HEK293 (cell line): ENCODE data around the gene CAPN15.

ENCODE experiments used
- CTCF ChIA-PET: fragments of 350-600 bp; formaldehyde crosslinking; extraction: SDS; loops from one replicate; lab custom pipeline; 2021; ENCODE audit warnings: antibody characterized with exemption; lab: Yijun Ruan, JAX
- POLR2A ChIA-PET: fragments of 300-600 bp; formaldehyde crosslinking; extraction: SDS; loops from one replicate; lab custom pipeline; 2020; ENCODE audit warnings: antibody characterized with exemption, inconsistent platforms; lab: Yijun Ruan, JAX
- H3K27ac ChIP-seq: fragments of 200-500 bp; sonication (Bioruptor generic); 2 replicates; pipeline ENCODE4 v1.5.1; 2014; ENCODE audit warnings: low read depth, low read length, control low read depth, inconsistent platforms; ENCODE audit errors: extremely low read depth
- H3K36me3 ChIP-seq, 2 experiments: fragments of 200-500 bp in 1 of 2; sonication (Bioruptor generic) in 1 of 2; 1 replicate in 1 of 2; 2 replicates in 1 of 2; pipeline ENCODE4 v1.5.1; 2014 to 2017; ENCODE audit warnings: inconsistent platforms in 2 of 2, low read length in 2 of 2; ENCODE audit not compliant: control insufficient read depth in 2 of 2, insufficient read depth in 1 of 2
- H3K4me1 ChIP-seq: fragments of 200-500 bp; sonication (Bioruptor generic); 2 replicates; pipeline ENCODE4 v1.5.1; 2014; ENCODE audit warnings: mild to moderate bottlenecking, low read length, inconsistent platforms; ENCODE audit not compliant: control insufficient read depth, insufficient read depth
- H3K4me3 ChIP-seq: 2 replicates; pipeline ENCODE4 v1.5.1; 2011; ENCODE audit warnings: low read depth, mild to moderate bottlenecking, control low read depth, low read length, moderate library complexity
- H3K9me3 ChIP-seq: fragments of 200-500 bp; sonication (Bioruptor generic); 2 replicates; pipeline ENCODE4 v1.5.1; 2014; ENCODE audit warnings: low read depth, low read length, inconsistent platforms; ENCODE audit not compliant: control insufficient read depth, insufficient read depth
- HOXC10 ChIP-seq: sonication (generic); formaldehyde crosslinking; IDR thresholded peaks from 2 replicates; pipeline ENCODE4 v1.8.1; 2023; ENCODE audit warnings: mild to moderate bottlenecking, missing genetic modification reagents
- KLF7 ChIP-seq: fragments of 450-650 bp; formaldehyde crosslinking; IDR thresholded peaks from 2 replicates; pipeline ENCODE4 v1.5.1; 2016; ENCODE audit warnings: missing biosample characterization, missing genetic modification characterization, borderline replicate concordance
- YY1 ChIP-seq: fragments of 450-650 bp; formaldehyde crosslinking; IDR thresholded peaks from 2 replicates; pipeline ENCODE4 v1.5.1; 2018; ENCODE audit warnings: missing biosample characterization, missing genetic modification characterization
- ZEB2 ChIP-seq: fragments of 450-650 bp; formaldehyde crosslinking; IDR thresholded peaks from 2 replicates; pipeline ENCODE4 v1.5.1; 2016; ENCODE audit warnings: missing biosample characterization, missing genetic modification characterization
- ZNF10 ChIP-seq: fragments of 450-650 bp; formaldehyde crosslinking; IDR thresholded peaks from 2 replicates; pipeline ENCODE4 v1.5.1; 2017; ENCODE audit warnings: missing biosample characterization, missing genetic modification characterization
- ZNF146 ChIP-seq: fragments of 450-650 bp; formaldehyde crosslinking; IDR thresholded peaks from 2 replicates; pipeline ENCODE4 v1.5.1; 2016; ENCODE audit warnings: missing biosample characterization, missing genetic modification characterization
- ZNF175 ChIP-seq: fragments of 450-650 bp; formaldehyde crosslinking; IDR thresholded peaks from 2 replicates; pipeline ENCODE4 v1.5.1; 2016; ENCODE audit warnings: missing biosample characterization, missing genetic modification characterization
- ZNF350 ChIP-seq: fragments of 450-650 bp; formaldehyde crosslinking; IDR thresholded peaks from 2 replicates; pipeline ENCODE4 v1.5.0; 2017; ENCODE audit warnings: missing biosample characterization, mild to moderate bottlenecking, missing genetic modification characterization
- ZNF423 ChIP-seq: fragments of 450-650 bp; formaldehyde crosslinking; IDR thresholded peaks from 2 replicates; pipeline ENCODE4 v1.5.1; 2016; ENCODE audit warnings: missing biosample characterization, missing genetic modification characterization
- ZNF514 ChIP-seq: fragments of 450-650 bp; formaldehyde crosslinking; IDR thresholded peaks from 2 replicates; pipeline ENCODE4 v1.5.1; 2016; ENCODE audit warnings: missing biosample characterization, missing genetic modification characterization
- ZNF530 ChIP-seq: fragments of 450-650 bp; formaldehyde crosslinking; IDR thresholded peaks from 2 replicates; pipeline ENCODE4 v1.5.1; 2016; ENCODE audit warnings: low read depth, missing biosample characterization, missing genetic modification characterization
- ZNF658 ChIP-seq: fragments of 450-650 bp; formaldehyde crosslinking; IDR thresholded peaks from 2 replicates; pipeline ENCODE4; 2016; ENCODE audit warnings: missing biosample characterization, missing genetic modification characterization
- ZNF660 ChIP-seq: fragments of 450-650 bp; IDR thresholded peaks from 2 replicates; pipeline ENCODE4 v1.5.1; 2018; ENCODE audit warnings: missing biosample characterization, mild to moderate bottlenecking, missing genetic modification characterization
- ZNF670 ChIP-seq: fragments of 450-650 bp; formaldehyde crosslinking; IDR thresholded peaks from 2 replicates; pipeline ENCODE4 v1.5.1; 2016; ENCODE audit warnings: missing biosample characterization, missing genetic modification characterization, low read depth
- ZNF747 ChIP-seq: fragments of 450-650 bp; formaldehyde crosslinking; IDR thresholded peaks from 2 replicates; pipeline ENCODE4 v1.5.1; 2016; ENCODE audit warnings: missing biosample characterization, missing genetic modification characterization
- ZSCAN30 ChIP-seq: fragments of 450-650 bp; IDR thresholded peaks from 2 replicates; pipeline ENCODE4 v1.5.1; 2018; ENCODE audit warnings: missing biosample characterization, mild to moderate bottlenecking, missing genetic modification characterization, moderate library complexity
- TF ChIP-seq, protein P1 (sequence below): fragments of 450-650 bp; formaldehyde crosslinking; IDR thresholded peaks from 2 replicates; pipeline ENCODE4 v1.5.1; 2016; ENCODE audit warnings: missing biosample characterization, missing genetic modification characterization
- TF ChIP-seq, protein P2 (sequence below): fragments of 450-650 bp; formaldehyde crosslinking; IDR thresholded peaks from 2 replicates; pipeline ENCODE4 v1.5.1; 2016; ENCODE audit warnings: missing biosample characterization, missing genetic modification characterization, borderline replicate concordance
- TF ChIP-seq, protein P3 (sequence below): fragments of 450-650 bp; formaldehyde crosslinking; IDR thresholded peaks from 2 replicates; pipeline ENCODE4 v1.5.1; 2016; ENCODE audit warnings: missing biosample characterization, missing genetic modification characterization
- TF ChIP-seq, protein P4 (sequence below): fragments of 450-650 bp; formaldehyde crosslinking; conservative IDR thresholded peaks from 2 replicates; pipeline ENCODE4 v1.5.1; 2016; ENCODE audit warnings: low read depth, missing biosample characterization, missing genetic modification characterization
- TF ChIP-seq, protein P5 (sequence below): fragments of 450-650 bp; formaldehyde crosslinking; IDR thresholded peaks from 2 replicates; pipeline ENCODE4; 2016; ENCODE audit warnings: missing biosample characterization, missing genetic modification characterization
- TF ChIP-seq, protein P6 (sequence below): fragments of 450-650 bp; formaldehyde crosslinking; IDR thresholded peaks from 2 replicates; pipeline ENCODE4 v1.5.1; 2016; ENCODE audit warnings: missing biosample characterization, missing genetic modification characterization
- TF ChIP-seq, protein P7 (sequence below): fragments of 450-650 bp; IDR thresholded peaks from 2 replicates; pipeline ENCODE4 v1.5.1; 2018; ENCODE audit warnings: missing biosample characterization, missing genetic modification characterization
- TF ChIP-seq, protein P8 (sequence below): fragments of 450-650 bp; formaldehyde crosslinking; IDR thresholded peaks from 2 replicates; pipeline ENCODE4 v1.5.1; 2017; ENCODE audit warnings: missing biosample characterization, missing genetic modification characterization

Gene CAPN15

DNA sequence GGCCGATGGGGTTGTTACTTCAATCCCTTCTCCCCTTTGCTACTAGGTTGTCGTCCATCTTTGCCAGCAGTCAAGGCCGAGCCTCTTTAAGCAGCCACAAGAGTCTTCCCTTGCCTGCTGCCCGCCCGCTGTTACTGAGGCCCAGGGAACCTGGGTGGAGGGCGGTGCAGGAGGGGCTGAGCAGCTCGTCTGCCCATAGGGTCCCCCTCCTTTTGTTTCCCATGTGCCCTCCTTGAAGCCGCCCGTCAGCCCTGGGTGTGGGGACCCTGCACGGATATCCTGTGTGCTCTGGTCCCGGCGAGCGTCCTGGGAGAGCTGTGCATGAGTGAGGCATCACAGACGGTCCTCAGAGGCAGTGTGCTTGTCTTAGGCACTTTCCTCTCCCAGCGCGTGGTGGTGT, 37.9 kb upstream of the CAPN15 start (continued):
- TF ChIP-seq, protein P1, sequence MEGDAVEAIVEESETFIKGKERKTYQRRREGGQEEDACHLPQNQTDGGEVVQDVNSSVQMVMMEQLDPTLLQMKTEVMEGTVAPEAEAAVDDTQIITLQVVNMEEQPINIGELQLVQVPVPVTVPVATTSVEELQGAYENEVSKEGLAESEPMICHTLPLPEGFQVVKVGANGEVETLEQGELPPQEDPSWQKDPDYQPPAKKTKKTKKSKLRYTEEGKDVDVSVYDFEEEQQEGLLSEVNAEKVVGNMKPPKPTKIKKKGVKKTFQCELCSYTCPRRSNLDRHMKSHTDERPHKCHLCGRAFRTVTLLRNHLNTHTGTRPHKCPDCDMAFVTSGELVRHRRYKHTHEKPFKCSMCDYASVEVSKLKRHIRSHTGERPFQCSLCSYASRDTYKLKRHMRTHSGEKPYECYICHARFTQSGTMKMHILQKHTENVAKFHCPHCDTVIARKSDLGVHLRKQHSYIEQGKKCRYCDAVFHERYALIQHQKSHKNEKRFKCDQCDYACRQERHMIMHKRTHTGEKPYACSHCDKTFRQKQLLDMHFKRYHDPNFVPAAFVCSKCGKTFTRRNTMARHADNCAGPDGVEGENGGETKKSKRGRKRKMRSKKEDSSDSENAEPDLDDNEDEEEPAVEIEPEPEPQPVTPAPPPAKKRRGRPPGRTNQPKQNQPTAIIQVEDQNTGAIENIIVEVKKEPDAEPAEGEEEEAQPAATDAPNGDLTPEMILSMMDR (tag by site-specific recombination) = no peak
- no peak for TF ChIP-seq ZEB2 (tag by site-specific recombination)
- TF ChIP-seq ZNF660 (tag by site-specific recombination) = no peak
- no peak for TF ChIP-seq ZNF175
- TF ChIP-seq, protein P2, sequence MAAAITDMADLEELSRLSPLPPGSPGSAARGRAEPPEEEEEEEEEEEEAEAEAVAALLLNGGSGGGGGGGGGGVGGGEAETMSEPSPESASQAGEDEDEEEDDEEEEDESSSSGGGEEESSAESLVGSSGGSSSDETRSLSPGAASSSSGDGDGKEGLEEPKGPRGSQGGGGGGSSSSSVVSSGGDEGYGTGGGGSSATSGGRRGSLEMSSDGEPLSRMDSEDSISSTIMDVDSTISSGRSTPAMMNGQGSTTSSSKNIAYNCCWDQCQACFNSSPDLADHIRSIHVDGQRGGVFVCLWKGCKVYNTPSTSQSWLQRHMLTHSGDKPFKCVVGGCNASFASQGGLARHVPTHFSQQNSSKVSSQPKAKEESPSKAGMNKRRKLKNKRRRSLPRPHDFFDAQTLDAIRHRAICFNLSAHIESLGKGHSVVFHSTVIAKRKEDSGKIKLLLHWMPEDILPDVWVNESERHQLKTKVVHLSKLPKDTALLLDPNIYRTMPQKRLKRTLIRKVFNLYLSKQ = no peak
- no peak for TF ChIP-seq ZNF514
- TF ChIP-seq YY1 (tag by site-specific recombination) = no peak
- TF ChIP-seq, all 188 proteins: peak for 0

DNA sequence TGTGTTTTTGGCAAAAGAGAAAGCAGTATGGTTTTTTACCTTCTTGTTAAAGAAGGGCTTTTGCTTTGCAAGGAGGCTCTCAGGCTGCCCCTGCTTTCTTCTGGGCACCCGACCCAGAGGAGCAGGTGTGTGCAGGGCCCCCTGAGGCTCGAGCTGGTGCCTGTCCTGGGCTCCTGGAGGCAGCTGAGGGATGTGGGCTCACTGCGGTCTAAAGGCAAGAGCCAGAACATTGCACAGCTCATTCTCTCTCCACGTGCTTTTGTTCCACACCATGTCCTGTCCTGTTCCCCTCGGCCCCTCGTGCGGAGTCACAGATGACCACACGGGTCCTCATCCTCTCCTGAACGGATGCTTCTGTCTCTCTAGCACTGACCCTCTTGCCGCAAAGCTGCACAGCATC, 36.7 kb upstream of the CAPN15 start:
- CTCF ChIA-PET = interaction anchor here (0.9 kb wide), 1 partner anchor 14 kb away, joined by 4 read pairs; no protein-coding TSS in a partner anchor
- H3K4me1 ChIP-seq = no peaks in the 10 kb centered on the region
- POLR2A ChIA-PET = no interaction called here
- no peak overlapping the region for H3K27ac ChIP-seq
- peaks cover 4 to 47% of the 10 kb centered on the region in 2 experiments; a peak in 2 of 3 replicates for H3K36me3 ChIP-seq
- H3K4me3 ChIP-seq = no peak overlapping the region
- H3K9me3 ChIP-seq = no peaks in the 10 kb centered on the region
- TF ChIP-seq ZNF530 = no peak
- no peak for TF ChIP-seq ZSCAN30
- TF ChIP-seq ZNF146 (tag by site-specific recombination) = no peak
- TF ChIP-seq ZEB2 (tag by site-specific recombination) = no peak
- TF ChIP-seq ZNF670 (tag by site-specific recombination) = no peak
- TF ChIP-seq, protein P3, sequence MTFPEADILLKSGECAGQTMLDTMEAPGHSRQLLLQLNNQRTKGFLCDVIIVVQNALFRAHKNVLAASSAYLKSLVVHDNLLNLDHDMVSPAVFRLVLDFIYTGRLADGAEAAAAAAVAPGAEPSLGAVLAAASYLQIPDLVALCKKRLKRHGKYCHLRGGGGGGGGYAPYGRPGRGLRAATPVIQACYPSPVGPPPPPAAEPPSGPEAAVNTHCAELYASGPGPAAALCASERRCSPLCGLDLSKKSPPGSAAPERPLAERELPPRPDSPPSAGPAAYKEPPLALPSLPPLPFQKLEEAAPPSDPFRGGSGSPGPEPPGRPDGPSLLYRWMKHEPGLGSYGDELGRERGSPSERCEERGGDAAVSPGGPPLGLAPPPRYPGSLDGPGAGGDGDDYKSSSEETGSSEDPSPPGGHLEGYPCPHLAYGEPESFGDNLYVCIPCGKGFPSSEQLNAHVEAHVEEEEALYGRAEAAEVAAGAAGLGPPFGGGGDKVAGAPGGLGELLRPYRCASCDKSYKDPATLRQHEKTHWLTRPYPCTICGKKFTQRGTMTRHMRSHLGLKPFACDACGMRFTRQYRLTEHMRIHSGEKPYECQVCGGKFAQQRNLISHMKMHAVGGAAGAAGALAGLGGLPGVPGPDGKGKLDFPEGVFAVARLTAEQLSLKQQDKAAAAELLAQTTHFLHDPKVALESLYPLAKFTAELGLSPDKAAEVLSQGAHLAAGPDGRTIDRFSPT (tag by site-specific recombination) = no peak
- TF ChIP-seq, protein P4, sequence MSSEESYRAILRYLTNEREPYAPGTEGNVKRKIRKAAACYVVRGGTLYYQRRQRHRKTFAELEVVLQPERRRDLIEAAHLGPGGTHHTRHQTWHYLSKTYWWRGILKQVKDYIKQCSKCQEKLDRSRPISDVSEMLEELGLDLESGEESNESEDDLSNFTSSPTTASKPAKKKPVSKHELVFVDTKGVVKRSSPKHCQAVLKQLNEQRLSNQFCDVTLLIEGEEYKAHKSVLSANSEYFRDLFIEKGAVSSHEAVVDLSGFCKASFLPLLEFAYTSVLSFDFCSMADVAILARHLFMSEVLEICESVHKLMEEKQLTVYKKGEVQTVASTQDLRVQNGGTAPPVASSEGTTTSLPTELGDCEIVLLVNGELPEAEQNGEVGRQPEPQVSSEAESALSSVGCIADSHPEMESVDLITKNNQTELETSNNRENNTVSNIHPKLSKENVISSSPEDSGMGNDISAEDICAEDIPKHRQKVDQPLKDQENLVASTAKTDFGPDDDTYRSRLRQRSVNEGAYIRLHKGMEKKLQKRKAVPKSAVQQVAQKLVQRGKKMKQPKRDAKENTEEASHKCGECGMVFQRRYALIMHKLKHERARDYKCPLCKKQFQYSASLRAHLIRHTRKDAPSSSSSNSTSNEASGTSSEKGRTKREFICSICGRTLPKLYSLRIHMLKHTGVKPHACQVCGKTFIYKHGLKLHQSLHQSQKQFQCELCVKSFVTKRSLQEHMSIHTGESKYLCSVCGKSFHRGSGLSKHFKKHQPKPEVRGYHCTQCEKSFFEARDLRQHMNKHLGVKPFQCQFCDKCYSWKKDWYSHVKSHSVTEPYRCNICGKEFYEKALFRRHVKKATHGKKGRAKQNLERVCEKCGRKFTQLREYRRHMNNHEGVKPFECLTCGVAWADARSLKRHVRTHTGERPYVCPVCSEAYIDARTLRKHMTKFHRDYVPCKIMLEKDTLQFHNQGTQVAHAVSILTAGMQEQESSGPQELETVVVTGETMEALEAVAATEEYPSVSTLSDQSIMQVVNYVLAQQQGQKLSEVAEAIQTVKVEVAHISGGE (tag by site-specific recombination) = no peak
- TF ChIP-seq, protein P5, sequence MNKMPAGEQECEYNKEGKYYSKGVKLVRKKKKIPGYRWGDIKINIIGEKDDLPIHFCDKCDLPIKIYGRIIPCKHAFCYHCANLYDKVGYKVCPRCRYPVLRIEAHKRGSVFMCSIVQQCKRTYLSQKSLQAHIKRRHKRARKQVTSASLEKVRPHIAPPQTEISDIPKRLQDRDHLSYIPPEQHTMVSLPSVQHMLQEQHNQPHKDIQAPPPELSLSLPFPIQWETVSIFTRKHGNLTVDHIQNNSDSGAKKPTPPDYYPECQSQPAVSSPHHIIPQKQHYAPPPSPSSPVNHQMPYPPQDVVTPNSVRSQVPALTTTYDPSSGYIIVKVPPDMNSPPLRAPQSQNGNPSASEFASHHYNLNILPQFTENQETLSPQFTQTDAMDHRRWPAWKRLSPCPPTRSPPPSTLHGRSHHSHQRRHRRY (tag by site-specific recombination) = no peak
- TF ChIP-seq, protein P6, sequence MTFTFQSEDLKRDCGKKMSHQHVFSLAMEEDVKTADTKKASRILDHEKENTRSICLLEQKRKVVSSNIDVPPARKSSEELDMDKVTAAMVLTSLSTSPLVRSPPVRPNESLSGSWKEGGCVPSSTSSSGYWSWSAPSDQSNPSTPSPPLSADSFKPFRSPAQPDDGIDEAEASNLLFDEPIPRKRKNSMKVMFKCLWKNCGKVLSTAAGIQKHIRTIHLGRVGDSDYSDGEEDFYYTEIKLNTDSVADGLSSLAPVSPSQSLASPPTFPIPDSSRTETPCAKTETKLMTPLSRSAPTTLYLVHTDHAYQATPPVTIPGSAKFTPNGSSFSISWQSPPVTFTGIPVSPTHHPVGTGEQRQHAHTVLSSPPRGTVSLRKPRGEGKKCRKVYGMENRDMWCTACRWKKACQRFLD (tag by site-specific recombination) = no peak
- no peak for TF ChIP-seq ZNF658 (tag by site-specific recombination)
- no peak for TF ChIP-seq ZNF747 (tag by site-specific recombination)
- TF ChIP-seq ZNF423 (tag by site-specific recombination) = no peak
- TF ChIP-seq, protein P7, sequence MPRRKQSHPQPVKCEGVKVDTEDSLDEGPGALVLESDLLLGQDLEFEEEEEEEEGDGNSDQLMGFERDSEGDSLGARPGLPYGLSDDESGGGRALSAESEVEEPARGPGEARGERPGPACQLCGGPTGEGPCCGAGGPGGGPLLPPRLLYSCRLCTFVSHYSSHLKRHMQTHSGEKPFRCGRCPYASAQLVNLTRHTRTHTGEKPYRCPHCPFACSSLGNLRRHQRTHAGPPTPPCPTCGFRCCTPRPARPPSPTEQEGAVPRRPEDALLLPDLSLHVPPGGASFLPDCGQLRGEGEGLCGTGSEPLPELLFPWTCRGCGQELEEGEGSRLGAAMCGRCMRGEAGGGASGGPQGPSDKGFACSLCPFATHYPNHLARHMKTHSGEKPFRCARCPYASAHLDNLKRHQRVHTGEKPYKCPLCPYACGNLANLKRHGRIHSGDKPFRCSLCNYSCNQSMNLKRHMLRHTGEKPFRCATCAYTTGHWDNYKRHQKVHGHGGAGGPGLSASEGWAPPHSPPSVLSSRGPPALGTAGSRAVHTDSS (tag by site-specific recombination) = no peak
- TF ChIP-seq HOXC10 = no peak
- TF ChIP-seq KLF7 = no peak
- TF ChIP-seq, protein P8, sequence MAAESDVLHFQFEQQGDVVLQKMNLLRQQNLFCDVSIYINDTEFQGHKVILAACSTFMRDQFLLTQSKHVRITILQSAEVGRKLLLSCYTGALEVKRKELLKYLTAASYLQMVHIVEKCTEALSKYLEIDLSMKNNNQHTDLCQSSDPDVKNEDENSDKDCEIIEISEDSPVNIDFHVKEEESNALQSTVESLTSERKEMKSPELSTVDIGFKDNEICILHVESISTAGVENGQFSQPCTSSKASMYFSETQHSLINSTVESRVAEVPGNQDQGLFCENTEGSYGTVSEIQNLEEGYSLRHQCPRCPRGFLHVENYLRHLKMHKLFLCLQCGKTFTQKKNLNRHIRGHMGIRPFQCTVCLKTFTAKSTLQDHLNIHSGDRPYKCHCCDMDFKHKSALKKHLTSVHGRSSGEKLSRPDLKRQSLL = no peak
- no peak for TF ChIP-seq ZNF350 (tag by site-specific recombination)
- no peak for TF ChIP-seq ZNF10 (tag by site-specific recombination)
